T-cell (primary cell): ENCODE measurements around the gene CHID1. TPM values are rescaled to one million over a fixed set of nuclear protein-coding genes. Genes with fewer than 3 reads are reported as not detected.

Experiments used
- ATAC-seq, 4 experiments: fragments of 200-7000 bp in 3 of 4; fragments of 150-1000 bp in 1 of 4; cut with Tn5 transposase; replicated peaks in 1 of 4; 1 replicate in 3 of 4; 2 replicates in 1 of 4; pipeline ENCODE4 v1.10.0; 2021; ENCODE audit warnings: moderate library complexity in 3 of 4, mild to moderate bottlenecking in 2 of 4, moderate number of reproducible peaks in 1 of 4
- CTCF ChIA-PET, 2 donors: fragments of 300-600 bp; sonication (Branson Sonifier 250); formaldehyde crosslinking; loops; one replicate each; lab custom pipeline; 2022; ENCODE audit warnings: antibody characterized with exemption in 2 of 2; lab: Charles Lee
- POLR2A ChIA-PET, 2 donors: fragments of 300-600 bp; sonication (Branson Sonifier 250); formaldehyde crosslinking; loops; one replicate each; lab custom pipeline; 2022; ENCODE audit warnings: antibody characterized with exemption in 2 of 2; lab: Charles Lee
- DNase-seq, 35 experiments: peaks; one replicate each; pipeline versions ENCODE4 v3.0.0 to v3.0.0-alpha.2; 2013 to 2023
- H3K27ac ChIP-seq: one replicate; pipeline ENCODE4 v1.5.1; 2013; ENCODE audit warnings: low read length
- H3K27me3 ChIP-seq, 2 experiments: replicated peaks in 1 of 2; 1 replicate in 1 of 2; 2 replicates in 1 of 2; pipeline versions ENCODE4 v1.6.1 to v1.7.0; 2013; ENCODE audit warnings: low read length in 1 of 2, mixed read lengths in 1 of 2; ENCODE audit not compliant: control insufficient read depth in 2 of 2, insufficient read depth in 2 of 2; ENCODE audit errors: extremely low read depth in 1 of 2
- H3K36me3 ChIP-seq, 2 donors: 1 replicate in 1 of 2; 2 replicates in 1 of 2; pipeline versions ENCODE4 v1.6.1 to v1.7.0; 2013; ENCODE audit warnings: low read length in 1 of 2; ENCODE audit not compliant: control insufficient read depth in 2 of 2, insufficient read depth in 1 of 2; ENCODE audit errors: extremely low read depth in 1 of 2
- H3K4me1 ChIP-seq, 2 experiments: 1 replicate in 1 of 2; 2 replicates in 1 of 2; pipeline versions ENCODE4 v1.6.1 to v1.7.0; 2013; ENCODE audit warnings: low read length in 2 of 2, mixed read lengths in 1 of 2; ENCODE audit not compliant: insufficient read depth in 2 of 2, control insufficient read depth in 1 of 2; ENCODE audit errors: extremely low read depth in 1 of 2
- H3K4me3 ChIP-seq, 2 donors: 1 replicate in 1 of 2; 2 replicates in 1 of 2; pipeline versions ENCODE4 v1.5.1 to v1.7.0; 2013; ENCODE audit warnings: mild to moderate bottlenecking in 2 of 2, low read length in 1 of 2, moderate library complexity in 1 of 2; ENCODE audit not compliant: control insufficient read depth in 1 of 2; ENCODE audit errors: extremely low read depth in 1 of 2
- H3K9me3 ChIP-seq: 2 replicates; pipeline ENCODE4 v1.7.0; 2013
- H3K27ac Mint-ChIP-seq, 2 donors: one replicate each; pipeline ENCODE4 v1.8.0; 2020 to 2021; ENCODE audit warnings: mild to moderate bottlenecking in 2 of 2, mixed read lengths in 2 of 2
- H3K27me3 Mint-ChIP-seq, 2 donors: one replicate each; pipeline ENCODE4 v1.8.0; 2021 to 2022; ENCODE audit warnings: mixed read lengths in 2 of 2
- H3K36me3 Mint-ChIP-seq: one replicate; pipeline ENCODE4 v1.8.0; 2021; ENCODE audit warnings: mixed read lengths
- H3K4me1 Mint-ChIP-seq, 3 donors: one replicate each; pipeline ENCODE4 v1.8.0; 2020 to 2022; ENCODE audit warnings: mixed read lengths in 3 of 3, mild to moderate bottlenecking in 1 of 3
- H3K4me3 Mint-ChIP-seq, 3 donors: one replicate each; pipeline ENCODE4 v1.8.0; 2020 to 2022; ENCODE audit warnings: mild to moderate bottlenecking in 3 of 3, mixed read lengths in 3 of 3, moderate library complexity in 3 of 3
- H3K9me3 Mint-ChIP-seq, 3 donors: one replicate each; pipeline ENCODE4 v1.8.0; 2020 to 2022; ENCODE audit warnings: mixed read lengths in 3 of 3
- WGBS: methylation state at CpG from one replicate; pipeline ENCODE4 v1.1.5; 2013; ENCODE audit warnings: missing lambda C conversion rate; ENCODE audit not compliant: insufficient coverage; 5-methylcytosine and 5-hydroxymethylcytosine counted together
- total RNA-seq, 35 experiments: library from RNA in 6 of 35; stranded (reverse) in 6 of 35; fragments of 120-200 nt in 1 of 35; gene quantifications; one replicate each; pipeline versions ENCODE4 v1.2.1 to v1.2.4 and lab custom pipeline; 2013 to 2026

CHID1 gene
- total RNA-seq, 5 donors from 2014 or later (not counting 1 experiment from before 2014, with no cell fraction given), result 39.0 to 68.4 (median 51.2) TPM

GRCh38 chr11:898540-899190 is 11.9 kb downstream of the CHID1 start:
- H3K27me3 ChIP-seq, result no peaks in the 10 kb centered on the region
- no peak overlapping the region for H3K27ac ChIP-seq
- H3K27ac Mint-ChIP-seq, result no peak overlapping the region
- POLR2A ChIA-PET, result no interaction called here
- H3K4me3 Mint-ChIP-seq, result no peak overlapping the region
- peaks cover 28 to 44% of the 10 kb centered on the region in 2 donors for H3K36me3 ChIP-seq
- ATAC-seq (no peak), DNase-seq (no peak)
- CTCF ChIA-PET, result no interaction called here
- H3K4me1 ChIP-seq, result no peaks in the 10 kb centered on the region
- H3K36me3 Mint-ChIP-seq, result peaks cover 20% of the 10 kb centered on the region
- H3K4me3 ChIP-seq, result no peak overlapping the region
- no peaks in the 10 kb centered on the region for H3K9me3 Mint-ChIP-seq
- H3K9me3 ChIP-seq, result no peaks in the 10 kb centered on the region
- 96% methylated on average over 22 of the region's 22 CpGs for WGBS
- no peaks in the 10 kb centered on the region for H3K27me3 Mint-ChIP-seq
- H3K4me1 Mint-ChIP-seq, result peaks cover 0 to 7% (median 3%) of the 10 kb centered on the region in 3 donors

- Mint-ChIP-seq H3K36me3 (peaks cover 20% of the 10 kb centered on the region), H3K4me1 (peaks cover 0 to 7% (median 3%) of the 10 kb centered on the region in 3 donors), H3K4me3 (no peak overlapping the region), H3K9me3 (no peaks in the 10 kb centered on the region), H3K27me3 (no peaks in the 10 kb centered on the region), H3K27ac (no peak overlapping the region)
- no peak overlapping the region for H3K27ac ChIP-seq
- H3K27me3 ChIP-seq, result no peaks in the 10 kb centered on the region
- no peak for ATAC-seq
- no peaks in the 10 kb centered on the region for H3K4me1 ChIP-seq
- no peak for DNase-seq
- ChIA-PET POLR2A (no interaction called here), CTCF (no interaction called here)
- peaks cover 28 to 43% of the 10 kb centered on the region in 2 donors for H3K36me3 ChIP-seq
- no peak overlapping the region for H3K4me3 ChIP-seq
- WGBS, result 90% methylated on average over 5 of the region's 10 CpGs
- H3K9me3 ChIP-seq, result no peaks in the 10 kb centered on the region
Measured at GRCh38 chr11:898143-898511, 12.5 kb downstream of the CHID1 start.

GRCh38 chr11:897253-898142 is 13.1 kb downstream of the CHID1 start:
- DNase-seq (no peak), ATAC-seq (no peak)
- ChIA-PET POLR2A (no interaction called here), CTCF (no interaction called here)
- Histone ChIP-seq H3K27ac (no peak overlapping the region), H3K4me1 (no peaks in the 10 kb centered on the region), H3K27me3 (no peaks in the 10 kb centered on the region), H3K4me3 (no peak overlapping the region), H3K9me3 (no peaks in the 10 kb centered on the region), H3K36me3 (peaks cover 25 to 36% of the 10 kb centered on the region in 2 donors)
- Mint-ChIP-seq H3K4me3 (no peak overlapping the region), H3K36me3 (peaks cover 15% of the 10 kb centered on the region), H3K27ac (no peak overlapping the region), H3K9me3 (no peaks in the 10 kb centered on the region), H3K27me3 (no peaks in the 10 kb centered on the region), H3K4me1 (peaks cover 0 to 7% (median 3%) of the 10 kb centered on the region in 3 donors)
- 97% methylated on average over 14 of the region's 17 CpGs for WGBS

GRCh38 chr11:895331-896110 is 15.1 kb downstream of the CHID1 start:
- H3K27me3 Mint-ChIP-seq, result no peaks in the 10 kb centered on the region
- ChIA-PET CTCF (no interaction called here), POLR2A (no interaction called here)
- no peak overlapping the region for H3K27ac Mint-ChIP-seq
- WGBS, result 87% methylated on average over 23 of the region's 26 CpGs
- Histone ChIP-seq H3K36me3 (peaks cover 23% of the 10 kb centered on the region in 2 donors), H3K27me3 (no peaks in the 10 kb centered on the region), H3K9me3 (no peaks in the 10 kb centered on the region), H3K27ac (no peak overlapping the region), H3K4me1 (no peaks in the 10 kb centered on the region), H3K4me3 (no peak overlapping the region)
- H3K36me3 Mint-ChIP-seq, result peaks cover 3% of the 10 kb centered on the region
- no peaks in the 10 kb centered on the region for H3K9me3 Mint-ChIP-seq
- ATAC-seq (no peak), DNase-seq (no peak)
- H3K4me3 Mint-ChIP-seq, result no peak overlapping the region
- H3K4me1 Mint-ChIP-seq, result no peaks in the 10 kb centered on the region

GRCh38 chr11:894575-895201 is 15.9 kb downstream of the CHID1 start:
- Mint-ChIP-seq H3K36me3 (no peaks in the 10 kb centered on the region), H3K4me1 (no peaks in the 10 kb centered on the region), H3K27ac (no peak overlapping the region), H3K4me3 (no peak overlapping the region), H3K27me3 (no peaks in the 10 kb centered on the region), H3K9me3 (no peaks in the 10 kb centered on the region)
- Histone ChIP-seq H3K27me3 (no peaks in the 10 kb centered on the region), H3K4me1 (no peaks in the 10 kb centered on the region), H3K36me3 (peaks cover 14 to 15% of the 10 kb centered on the region in 2 donors), H3K4me3 (no peak overlapping the region), H3K9me3 (no peaks in the 10 kb centered on the region), H3K27ac (no peak overlapping the region)
- 91% methylated on average over 11 of the region's 12 CpGs for WGBS
- DNase-seq (no peak), ATAC-seq (no peak)
- CTCF ChIA-PET, result no interaction called here
- POLR2A ChIA-PET, result no interaction called here
